HepG2 (cell line): ENCODE results near the gene PFN2. TPM values are rescaled to one million over a fixed set of nuclear protein-coding genes. Genes with fewer than 3 reads are reported as not detected.
A peak's percentile ranks its signal among the peaks of the same experiment; 100 is the strongest.

Experiments used
- DNMT1 ChIP-seq: sonication (generic); formaldehyde crosslinking; IDR thresholded peaks from 2 replicates; pipeline ENCODE4 v1.5.1; 2020; ENCODE audit warnings: mild to moderate bottlenecking, missing genetic modification reagents
- E2F5 ChIP-seq: sonication (generic); formaldehyde crosslinking; conservative IDR thresholded peaks from 2 replicates; pipeline ENCODE4 v1.4.0; 2020; ENCODE audit warnings: missing genetic modification reagents
- GLI4 ChIP-seq: sonication (generic); formaldehyde crosslinking; IDR thresholded peaks from 2 replicates; pipeline ENCODE4 v1.5.1; 2020; ENCODE audit warnings: missing genetic modification reagents, mild to moderate bottlenecking, moderate library complexity, borderline replicate concordance
- HIC2 ChIP-seq: sonication (generic); formaldehyde crosslinking; IDR thresholded peaks from 2 replicates; pipeline ENCODE4 v1.9.0; 2022; ENCODE audit warnings: low read depth, missing genetic modification reagents
- MXD4 ChIP-seq: IDR thresholded peaks from 2 replicates; pipeline ENCODE4 v1.6.1; 2016; ENCODE audit warnings: mild to moderate bottlenecking, missing biosample characterization, missing genetic modification reagents
- PAXIP1 ChIP-seq: sonication (generic); formaldehyde crosslinking; conservative IDR thresholded peaks from 2 replicates; pipeline ENCODE4 v1.4.0; 2020; ENCODE audit warnings: mild to moderate bottlenecking, missing genetic modification reagents, moderate library complexity
- SIN3B ChIP-seq: fragments of 150-350 bp; IDR thresholded peaks from 2 replicates; pipeline ENCODE4 v1.6.1; 2014; ENCODE audit warnings: low read length
- ZNF138 ChIP-seq: sonication (generic); formaldehyde crosslinking; IDR thresholded peaks from 2 replicates; pipeline ENCODE4 v1.5.0; 2020; ENCODE audit warnings: mild to moderate bottlenecking, low read depth, missing genetic modification reagents
- ZNF503 ChIP-seq: sonication (generic); formaldehyde crosslinking; IDR thresholded peaks from 2 replicates; pipeline ENCODE4 v1.4.0; 2020; ENCODE audit warnings: missing genetic modification reagents
- ZNF615 ChIP-seq: sonication (generic); formaldehyde crosslinking; IDR thresholded peaks from 2 replicates; pipeline ENCODE4 v1.5.0; 2020; ENCODE audit warnings: mild to moderate bottlenecking, missing genetic modification reagents, borderline replicate concordance
- ZNF644 ChIP-seq: IDR thresholded peaks from 2 replicates; pipeline ENCODE4 v1.6.1; 2016; ENCODE audit warnings: low read depth
- polyA plus RNA-seq, 8 experiments: library from polyadenylated mRNA; depleted of rRNA in 3 of 8; stranded (reverse) in 7 of 8; unstranded in 1 of 8; fragments of >200 nt; fragmentation: Illumina TruSeq in 4 of 8; extraction: Trizol in 4 of 8; gene quantifications; 2 replicates each; pipeline versions ENCODE4 v1.2.1 to v1.2.3, GENCODE V29; 2011 to 2016; ENCODE audit warnings: low read depth in 4 of 8, missing spikeins in 1 of 8, mixed read lengths in 1 of 8; ENCODE audit not compliant: insufficient read depth in 1 of 8
- total RNA-seq, 5 experiments: library from RNA; depleted of rRNA; stranded (reverse); fragments of >200 nt; fragmentation: Illumina TruSeq; extraction: Trizol; gene quantifications; 2 replicates each; pipeline ENCODE4 v1.2.3, GENCODE V29; 2016; ENCODE audit warnings: low read depth in 1 of 5
- TF ChIP-seq, protein P1 (sequence below): sonication (generic); formaldehyde crosslinking; IDR thresholded peaks from 2 replicates; pipeline ENCODE4 v1.4.0; 2020; ENCODE audit warnings: missing genetic modification reagents, mild to moderate bottlenecking, borderline replicate concordance
- TF ChIP-seq, protein P2 (sequence below): sonication (generic); formaldehyde crosslinking; IDR thresholded peaks from 2 replicates; pipeline ENCODE4 v1.9.0; 2021; ENCODE audit warnings: missing genetic modification reagents, borderline replicate concordance

Gene PFN2
- total and polyA plus RNA-seq, 2 of the 13 experiments (the other 11 are each of a cell fraction or from before 2014, with no cell fraction given), result 57.3 to 150 TPM

DNA sequence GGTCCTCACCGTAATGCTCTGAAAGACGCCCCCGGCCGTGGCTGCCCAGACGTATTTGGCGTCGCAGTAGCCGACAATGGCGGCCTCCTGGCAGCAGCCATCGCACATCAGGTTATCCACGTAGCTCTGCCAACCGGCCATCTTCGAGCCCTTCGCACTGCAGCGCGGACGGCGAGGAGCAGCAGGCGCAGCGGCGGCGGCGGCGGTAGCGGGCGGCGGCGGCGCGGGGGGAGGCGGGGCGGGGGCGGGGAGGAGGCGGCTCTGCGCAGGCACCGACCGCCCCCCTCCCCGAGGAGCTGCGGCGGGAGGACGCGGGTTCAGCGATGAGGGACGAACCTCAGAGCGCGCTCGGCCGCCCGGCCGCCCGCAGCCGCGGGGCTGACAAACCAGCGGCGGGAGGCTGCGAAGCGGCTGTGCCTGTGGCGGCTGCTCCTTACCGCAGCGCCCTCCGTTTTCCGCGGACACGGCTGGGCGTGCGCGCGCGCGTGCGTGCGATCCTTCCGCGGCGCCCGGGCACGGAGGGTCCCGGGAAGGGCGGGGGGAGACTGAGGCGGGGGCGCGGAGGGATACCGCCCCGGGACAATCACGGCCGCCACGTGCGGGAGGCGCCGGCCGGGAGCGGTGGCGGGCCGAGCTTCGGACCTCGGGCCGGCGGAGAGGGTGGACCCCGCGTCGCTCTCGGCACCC, at the start of gene PFN2 (continued):
- TF ChIP-seq, protein P1, sequence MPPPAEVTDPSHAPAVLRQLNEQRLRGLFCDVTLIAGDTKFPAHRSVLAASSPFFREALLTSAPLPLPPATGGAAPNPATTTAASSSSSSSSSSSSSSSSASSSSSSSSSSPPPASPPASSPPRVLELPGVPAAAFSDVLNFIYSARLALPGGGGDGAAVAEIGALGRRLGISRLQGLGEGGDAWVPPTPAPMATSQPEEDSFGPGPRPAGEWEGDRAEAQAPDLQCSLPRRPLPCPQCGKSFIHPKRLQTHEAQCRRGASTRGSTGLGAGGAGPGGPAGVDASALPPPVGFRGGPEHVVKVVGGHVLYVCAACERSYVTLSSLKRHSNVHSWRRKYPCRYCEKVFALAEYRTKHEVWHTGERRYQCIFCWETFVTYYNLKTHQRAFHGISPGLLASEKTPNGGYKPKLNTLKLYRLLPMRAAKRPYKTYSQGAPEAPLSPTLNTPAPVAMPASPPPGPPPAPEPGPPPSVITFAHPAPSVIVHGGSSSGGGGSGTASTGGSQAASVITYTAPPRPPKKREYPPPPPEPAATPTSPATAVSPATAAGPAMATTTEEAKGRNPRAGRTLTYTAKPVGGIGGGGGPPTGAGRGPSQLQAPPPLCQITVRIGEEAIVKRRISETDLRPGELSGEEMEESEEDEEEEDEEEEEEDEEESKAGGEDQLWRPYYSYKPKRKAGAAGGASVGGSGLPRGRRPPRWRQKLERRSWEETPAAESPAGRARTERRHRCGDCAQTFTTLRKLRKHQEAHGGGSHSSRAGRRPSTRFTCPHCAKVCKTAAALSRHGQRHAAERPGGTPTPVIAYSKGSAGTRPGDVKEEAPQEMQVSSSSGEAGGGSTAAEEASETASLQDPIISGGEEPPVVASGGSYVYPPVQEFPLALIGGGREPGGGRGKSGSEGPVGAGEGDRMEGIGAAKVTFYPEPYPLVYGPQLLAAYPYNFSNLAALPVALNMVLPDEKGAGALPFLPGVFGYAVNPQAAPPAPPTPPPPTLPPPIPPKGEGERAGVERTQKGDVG (CRISPR knock-in tag), result no peak
- TF ChIP-seq SIN3B (no peak), ZNF503 (CRISPR knock-in tag) (no peak; the same call in 1 of the 2 replicates), GLI4 (CRISPR knock-in tag) (no peak), E2F5 (CRISPR knock-in tag) (0 out of 2 replicates have a peak, but pooled peaks have one; percentile 33), DNMT1 (CRISPR knock-in tag) (no peak; the same call in 1 of the 2 replicates), HIC2 (CRISPR knock-in tag) (no peak; the same call in 1 of the 2 replicates), MXD4 (CRISPR knock-in tag) (peak; percentile 96), ZNF615 (CRISPR knock-in tag) (no peak), PAXIP1 (CRISPR knock-in tag) (peak; percentile 46; the same call in 1 of the 2 replicates), ZNF138 (no peak), ZNF644 (CRISPR knock-in tag) (no peak)
- TF ChIP-seq, protein P2, sequence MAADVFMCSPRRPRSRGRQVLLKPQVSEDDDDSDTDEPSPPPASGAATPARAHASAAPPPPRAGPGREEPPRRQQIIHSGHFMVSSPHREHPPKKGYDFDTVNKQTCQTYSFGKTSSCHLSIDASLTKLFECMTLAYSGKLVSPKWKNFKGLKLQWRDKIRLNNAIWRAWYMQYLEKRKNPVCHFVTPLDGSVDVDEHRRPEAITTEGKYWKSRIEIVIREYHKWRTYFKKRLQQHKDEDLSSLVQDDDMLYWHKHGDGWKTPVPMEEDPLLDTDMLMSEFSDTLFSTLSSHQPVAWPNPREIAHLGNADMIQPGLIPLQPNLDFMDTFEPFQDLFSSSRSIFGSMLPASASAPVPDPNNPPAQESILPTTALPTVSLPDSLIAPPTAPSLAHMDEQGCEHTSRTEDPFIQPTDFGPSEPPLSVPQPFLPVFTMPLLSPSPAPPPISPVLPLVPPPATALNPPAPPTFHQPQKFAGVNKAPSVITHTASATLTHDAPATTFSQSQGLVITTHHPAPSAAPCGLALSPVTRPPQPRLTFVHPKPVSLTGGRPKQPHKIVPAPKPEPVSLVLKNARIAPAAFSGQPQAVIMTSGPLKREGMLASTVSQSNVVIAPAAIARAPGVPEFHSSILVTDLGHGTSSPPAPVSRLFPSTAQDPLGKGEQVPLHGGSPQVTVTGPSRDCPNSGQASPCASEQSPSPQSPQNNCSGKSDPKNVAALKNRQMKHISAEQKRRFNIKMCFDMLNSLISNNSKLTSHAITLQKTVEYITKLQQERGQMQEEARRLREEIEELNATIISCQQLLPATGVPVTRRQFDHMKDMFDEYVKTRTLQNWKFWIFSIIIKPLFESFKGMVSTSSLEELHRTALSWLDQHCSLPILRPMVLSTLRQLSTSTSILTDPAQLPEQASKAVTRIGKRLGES (CRISPR knock-in tag), result peak; percentile 58; the same call in 1 of the 2 replicates
